AG10803 (cell line): Measurements from ENCODE around the gene EXOSC3.

Experiments
- DNase-seq: peaks from one replicate; pipeline ENCODE4 v3.0.0; 2010; ENCODE audit warnings: low read depth
- H3K4me3 ChIP-seq: 2 replicates; pipeline ENCODE4 v1.5.1; 2011; ENCODE audit warnings: mild to moderate bottlenecking, low read length, control low read depth
- CTCF ChIP-seq: conservative IDR thresholded peaks from 2 replicates; pipeline ENCODE4 v1.5.1; 2011; ENCODE audit warnings: mild to moderate bottlenecking, low read length, control low read depth, inconsistent platforms

Gene EXOSC3

GRCh38 chr9:37732086-37732741, 52.6 kb downstream of the EXOSC3 start:
- no peak for TF ChIP-seq CTCF
- DNase-seq = peak; percentile 4

GRCh38 chr9:37730839-37731238, 54.0 kb downstream of the EXOSC3 start:
- TF ChIP-seq CTCF = no peak
- no peak for DNase-seq
- H3K4me3 ChIP-seq = no peak overlapping the region

More at GRCh38 chr9:37732086-37732741, 52.6 kb downstream of the EXOSC3 start:
- H3K4me3 ChIP-seq = no peak overlapping the region

- H3K4me3 ChIP-seq = no peak overlapping the region
- no peak for TF ChIP-seq CTCF
- peak; percentile 16 for DNase-seq
Measured at GRCh38 chr9:37730256-37730655, 54.6 kb downstream of the EXOSC3 start.
